ENCODE data around the gene NANS.

- no peak for TF ChIP-seq CTCF (conservative IDR thresholded peaks at IDR 0.05; ENCODE audit: low read length)
- no peak for TF ChIP-seq EZH2phosphoT487 (IDR thresholded peaks at IDR 0.05; ENCODE audit: borderline replicate concordance, low read depth, low read length)
Observed at GRCh38 chr9:98097836-98098235, 41.3 kb downstream of the NANS start.
